GM21576 (cell line): Measurements from ENCODE around the gene AQP6.
A peak's percentile ranks its signal among the peaks of the same experiment; 100 is the strongest.

ENCODE experiments used
- ATAC-seq: cut with Tn5 transposase; IDR thresholded peaks from one replicate; pipeline ENCODE4 v1.9.1; 2021; ENCODE audit warnings: mild to moderate bottlenecking, moderate library complexity; ENCODE audit not compliant: unreplicated experiment

The AQP6 gene

DNA sequence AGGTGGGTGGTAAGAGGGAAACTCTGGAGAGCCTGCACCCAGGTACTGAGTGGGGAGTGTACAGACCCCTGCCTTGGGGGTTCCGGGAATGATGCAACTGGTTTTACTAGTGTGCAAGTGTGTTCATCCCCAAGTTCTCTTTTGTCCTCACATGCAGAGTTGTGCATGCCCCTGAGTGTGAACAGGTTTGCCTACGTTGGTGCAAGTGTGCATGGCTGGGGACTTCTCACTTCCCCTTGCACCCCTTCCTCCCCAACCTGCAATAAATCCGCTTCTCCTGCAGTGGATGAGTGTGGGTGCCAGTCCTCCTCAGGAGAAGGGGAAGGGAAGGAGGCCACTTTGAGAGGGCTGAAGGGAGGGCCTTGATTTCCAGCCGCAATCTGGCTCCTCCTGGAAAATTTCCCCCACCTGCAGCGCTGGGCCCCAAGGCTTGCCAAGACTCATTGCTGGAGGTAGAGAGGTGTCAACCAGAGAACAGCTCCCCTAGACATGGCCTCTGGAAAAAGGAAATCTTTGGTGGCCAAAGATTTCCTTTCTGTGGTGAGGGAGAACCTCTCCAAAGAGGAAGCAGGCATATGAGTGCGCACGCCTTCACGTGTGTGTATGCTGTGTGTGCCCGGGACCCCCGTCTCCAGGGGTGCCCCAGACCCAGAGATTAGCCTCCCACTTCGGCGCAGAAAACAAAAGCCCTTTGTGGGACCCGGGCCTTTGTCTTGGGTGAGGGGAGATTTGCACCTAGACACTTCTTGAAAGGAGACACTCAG is 16.7 kb upstream of the AQP6 start:
- ATAC-seq, result no peak

GRCh38 chr12:49956663-49957569 is 15.8 kb upstream of the AQP6 start:
- ATAC-seq, result no peak

- no peak for ATAC-seq
Observed at GRCh38 chr12:49957570-49957967, 15.2 kb upstream of the AQP6 start.

GRCh38 chr12:49959685-49960473 is 12.9 kb upstream of the AQP6 start:
- no peak for ATAC-seq

DNA sequence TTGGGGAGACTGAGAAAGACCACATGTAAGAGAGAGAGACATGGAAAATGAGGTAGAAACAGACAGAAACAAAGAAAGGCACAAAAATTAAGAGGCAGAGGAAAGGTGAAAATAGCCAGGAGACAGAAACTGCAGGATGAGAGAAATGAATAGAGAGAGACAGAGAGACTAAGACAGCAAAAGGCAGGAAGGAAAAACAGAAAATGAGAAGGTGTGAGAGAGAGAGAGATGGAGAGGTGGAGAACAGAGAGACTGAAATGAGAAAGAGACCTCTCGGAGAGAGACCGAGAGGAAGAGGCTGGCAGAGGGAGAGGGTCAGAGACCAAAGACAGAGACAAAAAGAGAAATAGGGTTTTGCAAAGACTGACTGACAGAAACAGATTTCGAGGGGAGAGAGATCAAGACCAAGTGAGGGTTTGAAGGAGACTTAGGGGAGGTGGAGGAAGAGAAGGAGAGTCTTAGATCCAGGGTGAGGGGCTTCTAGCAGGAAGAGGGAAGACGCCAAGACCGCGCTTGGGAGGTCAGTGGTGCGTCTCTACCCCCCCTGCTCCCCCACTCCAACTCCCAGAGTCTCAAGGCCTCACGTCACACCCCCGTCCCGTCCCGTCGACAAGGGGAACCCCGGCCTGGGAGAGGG is 12.2 kb upstream of the AQP6 start:
- no peak for ATAC-seq

GRCh38 chr12:49961111-49961922 is 11.4 kb upstream of the AQP6 start, which contains the start of gene AQP5:
AQP5 (plus strand) TSS chr12:49961872; CDS start chr12:49962018, 146 bp downstream.
- ATAC-seq, result no peak

DNA sequence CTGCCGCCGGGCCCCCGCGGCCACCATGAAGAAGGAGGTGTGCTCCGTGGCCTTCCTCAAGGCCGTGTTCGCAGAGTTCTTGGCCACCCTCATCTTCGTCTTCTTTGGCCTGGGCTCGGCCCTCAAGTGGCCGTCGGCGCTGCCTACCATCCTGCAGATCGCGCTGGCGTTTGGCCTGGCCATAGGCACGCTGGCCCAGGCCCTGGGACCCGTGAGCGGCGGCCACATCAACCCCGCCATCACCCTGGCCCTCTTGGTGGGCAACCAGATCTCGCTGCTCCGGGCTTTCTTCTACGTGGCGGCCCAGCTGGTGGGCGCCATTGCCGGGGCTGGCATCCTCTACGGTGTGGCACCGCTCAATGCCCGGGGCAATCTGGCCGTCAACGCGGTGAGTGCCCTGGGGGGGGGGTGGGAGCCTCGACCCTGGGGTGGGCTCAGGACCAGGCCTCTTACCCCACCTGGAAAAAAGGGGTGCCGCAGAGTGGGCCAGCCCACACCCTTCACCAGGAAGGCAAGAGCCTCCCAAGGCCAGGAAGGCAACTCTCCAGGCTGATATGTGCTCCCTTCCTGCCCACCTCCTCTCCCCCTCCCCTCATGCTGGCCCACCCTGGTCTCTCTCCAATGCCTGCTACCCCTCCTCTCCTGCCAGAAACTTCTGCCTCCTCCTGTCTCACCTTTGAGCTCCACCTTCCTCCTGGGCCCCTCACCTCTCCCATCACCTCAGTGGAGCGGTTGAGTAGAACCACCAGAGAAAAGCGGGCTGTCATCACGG is 10.6 kb upstream of the AQP6 start:
- ATAC-seq, result no peak

DNA sequence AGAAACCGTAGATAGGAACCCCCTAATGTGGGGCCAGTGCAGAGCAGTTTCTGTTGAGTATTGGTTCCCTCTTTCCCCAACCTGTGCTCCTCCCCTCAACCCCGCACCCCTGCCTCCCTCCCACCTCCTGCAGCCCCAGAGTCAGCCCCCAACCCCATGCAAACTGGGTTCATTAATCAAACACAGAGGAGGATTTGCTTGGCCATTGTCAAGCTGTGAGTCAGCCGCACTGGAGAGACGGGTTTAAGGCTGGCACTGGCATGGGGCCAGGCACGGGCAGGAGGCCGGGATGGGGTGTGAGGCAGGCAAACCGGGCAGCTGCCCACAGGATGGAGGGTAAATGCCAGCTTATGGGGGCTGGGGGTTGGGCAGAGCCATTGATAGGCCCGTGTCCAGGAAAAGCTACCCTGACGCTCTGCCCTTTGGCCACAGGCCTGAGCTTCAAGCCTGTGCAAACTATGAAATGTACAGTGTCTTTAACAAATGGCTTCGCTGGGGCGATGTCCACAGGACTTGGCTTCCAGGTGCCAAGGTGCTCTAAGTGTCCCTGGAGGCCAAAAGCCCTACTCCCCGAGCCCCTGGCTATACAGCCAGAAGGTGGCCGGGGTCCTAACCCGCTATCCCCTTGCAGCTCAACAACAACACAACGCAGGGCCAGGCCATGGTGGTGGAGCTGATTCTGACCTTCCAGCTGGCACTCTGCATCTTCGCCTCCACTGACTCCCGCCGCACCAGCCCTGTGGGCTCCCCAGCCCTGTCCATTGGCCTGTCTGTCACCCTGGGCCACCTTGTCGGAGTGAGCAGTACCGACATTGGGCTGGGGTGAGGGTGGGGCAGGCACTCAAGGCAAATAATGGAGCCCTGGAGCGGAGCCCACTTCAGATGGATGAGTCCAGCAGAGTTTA is 9.6 kb upstream of the AQP6 start:
- ATAC-seq, result no peak

- no peak for ATAC-seq
Observed at GRCh38 chr12:49963976-49964815, 8.6 kb upstream of the AQP6 start.

DNA sequence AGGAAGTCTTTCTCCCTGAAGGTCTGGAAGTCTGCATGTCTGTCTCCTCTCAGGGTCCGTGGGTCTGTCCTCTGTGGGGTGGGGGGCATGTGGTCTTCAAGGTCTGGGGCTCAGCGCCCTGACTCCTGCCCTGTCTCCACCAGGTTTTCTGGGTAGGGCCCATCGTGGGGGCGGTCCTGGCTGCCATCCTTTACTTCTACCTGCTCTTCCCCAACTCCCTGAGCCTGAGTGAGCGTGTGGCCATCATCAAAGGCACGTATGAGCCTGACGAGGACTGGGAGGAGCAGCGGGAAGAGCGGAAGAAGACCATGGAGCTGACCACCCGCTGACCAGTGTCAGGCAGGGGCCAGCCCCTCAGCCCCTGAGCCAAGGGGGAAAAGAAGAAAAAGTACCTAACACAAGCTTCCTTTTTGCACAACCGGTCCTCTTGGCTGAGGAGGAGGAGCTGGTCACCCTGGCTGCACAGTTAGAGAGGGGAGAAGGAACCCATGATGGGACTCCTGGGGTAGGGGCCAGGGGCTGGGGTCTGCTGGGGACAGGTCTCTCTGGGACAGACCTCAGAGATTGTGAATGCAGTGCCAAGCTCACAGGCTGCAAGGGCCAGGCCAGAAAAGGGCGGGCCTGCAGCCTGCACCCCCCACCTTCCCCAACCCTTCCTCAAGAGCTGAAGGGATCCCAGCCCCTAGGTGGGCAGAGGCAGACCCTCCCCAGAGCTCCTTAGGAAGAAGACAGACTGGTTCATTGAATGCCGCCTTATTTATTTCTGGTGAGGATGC is 7.7 kb upstream of the AQP6 start:
- ATAC-seq, result no peak

DNA sequence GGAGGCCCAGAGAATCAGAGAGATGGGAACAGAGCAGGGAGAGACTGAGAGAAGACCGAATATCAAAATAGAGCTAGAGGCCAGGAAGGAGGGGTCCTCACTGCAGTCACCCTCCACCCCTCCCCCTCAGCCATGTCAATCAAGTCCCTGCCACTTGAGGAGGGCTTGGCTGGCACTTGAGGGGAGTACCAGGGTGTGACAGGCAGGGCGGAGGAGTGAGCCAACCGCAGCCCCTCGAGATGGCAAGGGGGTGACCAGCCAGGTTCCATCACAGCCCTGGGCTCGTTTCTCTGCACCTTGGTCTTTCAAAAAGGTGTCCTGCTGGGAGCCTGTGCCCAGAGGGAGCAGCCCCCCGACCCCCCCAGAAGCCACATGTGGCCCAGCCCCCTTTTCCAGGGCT is 6.9 kb upstream of the AQP6 start:
- no peak for ATAC-seq

DNA sequence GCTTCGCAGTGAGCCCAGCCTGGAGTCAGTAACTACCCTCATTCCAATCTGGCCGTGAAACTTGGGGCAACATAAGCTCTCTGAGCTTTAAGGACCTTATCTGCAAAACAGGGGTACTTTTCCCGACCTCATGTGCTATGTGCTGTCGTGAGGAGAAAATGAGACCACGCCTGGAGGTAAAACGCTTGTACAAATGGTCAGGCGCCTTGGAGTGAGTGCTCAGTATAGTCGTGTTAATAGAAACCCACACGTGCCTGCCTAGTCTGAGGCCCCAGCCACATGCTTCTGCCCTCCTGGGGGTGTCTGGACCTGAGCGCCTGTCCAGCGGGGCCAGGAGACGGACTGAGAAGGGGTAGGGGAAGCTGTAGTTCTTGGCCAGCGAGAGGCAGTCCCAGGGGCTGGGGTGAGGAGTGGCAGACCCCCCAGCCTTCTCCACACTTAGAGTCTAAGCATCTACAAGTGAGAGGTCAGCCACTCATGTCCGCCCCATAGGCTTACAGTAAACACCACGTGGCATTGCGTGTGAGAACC is 6.2 kb upstream of the AQP6 start:
- no peak for ATAC-seq

DNA sequence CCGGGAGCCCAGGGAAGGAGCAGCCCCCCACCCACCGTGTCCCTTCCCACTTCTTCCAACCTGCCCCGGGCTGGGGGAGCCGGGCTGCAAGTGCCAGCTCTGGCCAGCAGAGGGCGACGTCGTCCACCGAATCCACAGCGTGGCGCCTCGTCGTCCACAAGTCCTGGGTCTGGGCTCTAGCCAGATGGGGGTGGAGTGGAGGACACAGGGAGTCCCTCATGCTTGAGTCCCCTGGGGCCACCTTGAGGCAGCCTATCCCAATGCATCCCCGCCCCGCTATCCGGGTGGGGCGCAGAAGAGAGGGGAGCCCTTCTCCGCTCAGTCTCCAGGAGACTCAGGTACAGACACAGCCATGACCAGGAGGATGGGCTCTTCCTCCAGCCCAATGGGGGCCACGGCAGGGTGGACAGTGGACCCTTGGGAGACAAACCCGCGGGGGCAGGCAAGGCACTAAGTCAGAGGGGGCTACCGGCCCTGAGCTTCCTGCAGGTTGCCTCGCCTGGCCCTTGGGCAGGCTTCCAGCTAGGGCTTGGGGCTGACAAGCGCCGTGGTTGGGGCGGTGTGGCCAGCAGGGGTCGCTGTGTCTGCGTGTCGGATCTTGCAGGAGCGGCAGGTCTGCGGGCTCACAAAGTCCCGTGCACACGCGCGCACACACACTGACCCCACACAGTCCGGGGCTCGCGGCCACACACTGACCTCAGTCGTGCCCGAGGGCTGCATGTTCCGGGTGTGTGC is 5.5 kb upstream of the AQP6 start:
- ATAC-seq, result peak; percentile 67

DNA sequence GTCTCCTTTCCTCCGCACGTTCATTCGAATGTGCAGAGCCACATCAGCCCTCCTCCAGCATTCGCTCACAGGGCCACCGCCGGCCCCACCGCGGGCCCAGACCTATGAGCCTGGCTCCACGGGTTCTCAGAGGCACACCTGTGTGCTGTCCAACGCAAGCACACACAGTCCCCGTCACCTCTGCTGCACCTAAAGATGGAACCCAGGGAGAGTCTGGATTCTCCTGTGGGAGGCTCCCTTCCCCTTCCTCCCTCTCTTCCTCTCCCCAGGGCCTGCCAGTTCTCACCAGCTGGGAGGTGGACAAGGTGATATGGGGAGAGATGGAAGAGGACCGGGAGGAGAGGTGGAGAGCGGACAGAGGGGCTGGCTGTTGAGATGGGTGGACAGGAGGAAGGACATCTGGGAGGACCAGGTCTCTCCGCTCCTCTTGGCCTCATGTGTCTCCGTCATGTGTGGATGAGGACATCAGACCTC is 4.9 kb upstream of the AQP6 start:
- ATAC-seq, result no peak

- ATAC-seq, result no peak
Observed at GRCh38 chr12:49968471-49968870, 4.3 kb upstream of the AQP6 start.
